K562 (cell line): ENCODE results near the gene RBP3. TPM values are rescaled to one million over a fixed set of nuclear protein-coding genes. Genes with fewer than 3 reads are reported as not detected.
A peak's percentile ranks its signal among the peaks of the same experiment; 100 is the strongest.

Experiments
- ARHGAP35 ChIP-seq: fragments of 450-650 bp; IDR thresholded peaks from 2 replicates; pipeline ENCODE4 v1.6.1; 2018; ENCODE audit not compliant: partially characterized antibody
- ARNT ChIP-seq, 2 experiments: fragments of 450-650 bp; IDR thresholded peaks; 2 replicates each; pipeline ENCODE4 v1.6.1; 2016; ENCODE audit warnings: mild to moderate bottlenecking in 1 of 2
- BDP1 ChIP-seq: IDR thresholded peaks from 3 replicates; pipeline ENCODE4 v1.6.1; 2011; ENCODE audit not compliant: insufficient read length, insufficient read depth
- BRD9 ChIP-seq: fragments of 450-650 bp; IDR thresholded peaks from 2 replicates; pipeline ENCODE4 v1.6.1; 2018; ENCODE audit warnings: low read depth; ENCODE audit not compliant: partially characterized antibody
- CBX5 ChIP-seq: IDR thresholded peaks from 2 replicates; pipeline ENCODE4 v1.6.1; 2014; ENCODE audit warnings: low read depth, borderline replicate concordance
- DIDO1 ChIP-seq: fragments of 450-650 bp; IDR thresholded peaks from 2 replicates; pipeline ENCODE4 v1.6.1; 2016; ENCODE audit warnings: low read depth, missing biosample characterization, missing genetic modification characterization
- NCOA1 ChIP-seq: fragments of 450-650 bp; IDR thresholded peaks from 2 replicates; pipeline ENCODE4 v1.6.1; 2016; ENCODE audit warnings: low read depth
- TAF1 ChIP-seq: IDR thresholded peaks from 2 replicates; pipeline ENCODE4 v1.6.1; 2011; ENCODE audit warnings: mild to moderate bottlenecking, low read length, moderate library complexity; ENCODE audit not compliant: insufficient read depth, control insufficient read depth, severe bottlenecking; ENCODE audit errors: extremely low read depth
- ZNF133 ChIP-seq: fragments of 250-450 bp; sonication (Bioruptor Pico); IDR thresholded peaks from 2 replicates; pipeline ENCODE4 v1.4.0; 2020; ENCODE audit warnings: mild to moderate bottlenecking
- ZNF354B ChIP-seq: fragments of 250-450 bp; sonication (Bioruptor Pico); IDR thresholded peaks from 2 replicates; pipeline ENCODE4 v1.4.0; 2020
- polyA plus RNA-seq, 8 experiments: library from polyadenylated mRNA; depleted of rRNA in 4 of 8; stranded (reverse) in 5 of 8; unstranded in 3 of 8; fragments of >200 nt; fragmentation: Nextera tagmentation in 2 of 8; fragmentation: Illumina TruSeq in 1 of 8; extraction: Ambion mirVana in 2 of 8; extraction: Trizol in 1 of 8; gene quantifications; 2 replicates each; pipeline versions ENCODE4 v1.2.1 to v1.2.3, GENCODE V29; 2011 to 2014; ENCODE audit warnings: inconsistent platforms in 1 of 8, missing spikeins in 1 of 8
- total RNA-seq, 7 experiments: library from RNA; depleted of rRNA in 6 of 7; stranded (reverse); fragments of >200 nt in 6 of 7; fragmentation: Illumina TruSeq in 2 of 7; extraction: Trizol in 2 of 7; gene quantifications; 2 replicates each; pipeline versions ENCODE4 v1.2.1 to v1.2.3, GENCODE V29; 2011 to 2021; ENCODE audit warnings: low replicate concordance in 1 of 7
- TF ChIP-seq, protein P1 (sequence below): fragments of 450-650 bp; IDR thresholded peaks from 2 replicates; pipeline ENCODE4 v1.6.1; 2016; ENCODE audit warnings: mild to moderate bottlenecking, moderate library complexity
- TF ChIP-seq, protein P2 (sequence below): fragments of 450-650 bp; formaldehyde crosslinking; conservative IDR thresholded peaks from 2 replicates; pipeline ENCODE4 v1.4.0; 2022; ENCODE audit warnings: mild to moderate bottlenecking, missing genetic modification characterization
- TF ChIP-seq, protein P3 (sequence below): sonication (generic); formaldehyde crosslinking; IDR thresholded peaks from 2 replicates; pipeline ENCODE4 v1.8.1; 2022; ENCODE audit warnings: missing genetic modification reagents

Gene RBP3
- total and polyA plus RNA-seq, 9 of the 15 experiments (the other 6 are each of a cell fraction or from before 2014, with no cell fraction given), result not detected

DNA sequence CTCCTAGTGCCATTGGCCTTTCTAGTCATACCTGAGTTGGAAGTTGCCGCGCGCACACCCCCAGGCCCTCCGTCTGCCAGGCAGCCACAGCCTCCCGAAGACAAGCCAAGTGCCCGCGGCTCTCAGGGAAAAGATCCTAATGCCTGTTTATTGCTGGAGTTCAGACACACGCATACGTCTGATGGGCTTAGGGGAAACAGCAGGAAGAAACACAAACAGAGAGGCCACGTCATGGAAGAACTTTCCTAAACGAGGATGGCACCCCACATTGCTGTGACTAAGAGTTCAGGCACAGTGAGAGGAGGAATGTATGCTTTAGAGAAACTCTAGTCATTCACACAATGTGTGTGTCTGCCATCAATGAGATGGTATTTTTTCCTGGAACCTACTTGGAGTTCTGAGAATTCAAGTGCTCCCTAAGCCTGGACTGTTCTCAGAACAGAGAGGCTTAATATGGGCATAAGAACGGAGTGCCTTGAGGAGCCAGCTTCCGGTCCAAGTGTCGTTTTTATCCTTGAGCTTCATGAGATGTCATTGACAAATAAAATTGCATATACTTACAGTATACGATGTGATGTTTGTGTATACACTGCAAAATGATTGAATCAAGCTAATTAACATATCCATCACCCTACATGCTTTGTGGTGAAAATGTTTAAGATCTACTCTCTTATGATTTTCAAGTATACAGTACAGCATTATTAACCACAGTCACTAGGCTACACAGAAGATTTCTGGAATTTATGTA lies 11.6 kb upstream of the RBP3 start (continued):
- TF ChIP-seq, protein P1, sequence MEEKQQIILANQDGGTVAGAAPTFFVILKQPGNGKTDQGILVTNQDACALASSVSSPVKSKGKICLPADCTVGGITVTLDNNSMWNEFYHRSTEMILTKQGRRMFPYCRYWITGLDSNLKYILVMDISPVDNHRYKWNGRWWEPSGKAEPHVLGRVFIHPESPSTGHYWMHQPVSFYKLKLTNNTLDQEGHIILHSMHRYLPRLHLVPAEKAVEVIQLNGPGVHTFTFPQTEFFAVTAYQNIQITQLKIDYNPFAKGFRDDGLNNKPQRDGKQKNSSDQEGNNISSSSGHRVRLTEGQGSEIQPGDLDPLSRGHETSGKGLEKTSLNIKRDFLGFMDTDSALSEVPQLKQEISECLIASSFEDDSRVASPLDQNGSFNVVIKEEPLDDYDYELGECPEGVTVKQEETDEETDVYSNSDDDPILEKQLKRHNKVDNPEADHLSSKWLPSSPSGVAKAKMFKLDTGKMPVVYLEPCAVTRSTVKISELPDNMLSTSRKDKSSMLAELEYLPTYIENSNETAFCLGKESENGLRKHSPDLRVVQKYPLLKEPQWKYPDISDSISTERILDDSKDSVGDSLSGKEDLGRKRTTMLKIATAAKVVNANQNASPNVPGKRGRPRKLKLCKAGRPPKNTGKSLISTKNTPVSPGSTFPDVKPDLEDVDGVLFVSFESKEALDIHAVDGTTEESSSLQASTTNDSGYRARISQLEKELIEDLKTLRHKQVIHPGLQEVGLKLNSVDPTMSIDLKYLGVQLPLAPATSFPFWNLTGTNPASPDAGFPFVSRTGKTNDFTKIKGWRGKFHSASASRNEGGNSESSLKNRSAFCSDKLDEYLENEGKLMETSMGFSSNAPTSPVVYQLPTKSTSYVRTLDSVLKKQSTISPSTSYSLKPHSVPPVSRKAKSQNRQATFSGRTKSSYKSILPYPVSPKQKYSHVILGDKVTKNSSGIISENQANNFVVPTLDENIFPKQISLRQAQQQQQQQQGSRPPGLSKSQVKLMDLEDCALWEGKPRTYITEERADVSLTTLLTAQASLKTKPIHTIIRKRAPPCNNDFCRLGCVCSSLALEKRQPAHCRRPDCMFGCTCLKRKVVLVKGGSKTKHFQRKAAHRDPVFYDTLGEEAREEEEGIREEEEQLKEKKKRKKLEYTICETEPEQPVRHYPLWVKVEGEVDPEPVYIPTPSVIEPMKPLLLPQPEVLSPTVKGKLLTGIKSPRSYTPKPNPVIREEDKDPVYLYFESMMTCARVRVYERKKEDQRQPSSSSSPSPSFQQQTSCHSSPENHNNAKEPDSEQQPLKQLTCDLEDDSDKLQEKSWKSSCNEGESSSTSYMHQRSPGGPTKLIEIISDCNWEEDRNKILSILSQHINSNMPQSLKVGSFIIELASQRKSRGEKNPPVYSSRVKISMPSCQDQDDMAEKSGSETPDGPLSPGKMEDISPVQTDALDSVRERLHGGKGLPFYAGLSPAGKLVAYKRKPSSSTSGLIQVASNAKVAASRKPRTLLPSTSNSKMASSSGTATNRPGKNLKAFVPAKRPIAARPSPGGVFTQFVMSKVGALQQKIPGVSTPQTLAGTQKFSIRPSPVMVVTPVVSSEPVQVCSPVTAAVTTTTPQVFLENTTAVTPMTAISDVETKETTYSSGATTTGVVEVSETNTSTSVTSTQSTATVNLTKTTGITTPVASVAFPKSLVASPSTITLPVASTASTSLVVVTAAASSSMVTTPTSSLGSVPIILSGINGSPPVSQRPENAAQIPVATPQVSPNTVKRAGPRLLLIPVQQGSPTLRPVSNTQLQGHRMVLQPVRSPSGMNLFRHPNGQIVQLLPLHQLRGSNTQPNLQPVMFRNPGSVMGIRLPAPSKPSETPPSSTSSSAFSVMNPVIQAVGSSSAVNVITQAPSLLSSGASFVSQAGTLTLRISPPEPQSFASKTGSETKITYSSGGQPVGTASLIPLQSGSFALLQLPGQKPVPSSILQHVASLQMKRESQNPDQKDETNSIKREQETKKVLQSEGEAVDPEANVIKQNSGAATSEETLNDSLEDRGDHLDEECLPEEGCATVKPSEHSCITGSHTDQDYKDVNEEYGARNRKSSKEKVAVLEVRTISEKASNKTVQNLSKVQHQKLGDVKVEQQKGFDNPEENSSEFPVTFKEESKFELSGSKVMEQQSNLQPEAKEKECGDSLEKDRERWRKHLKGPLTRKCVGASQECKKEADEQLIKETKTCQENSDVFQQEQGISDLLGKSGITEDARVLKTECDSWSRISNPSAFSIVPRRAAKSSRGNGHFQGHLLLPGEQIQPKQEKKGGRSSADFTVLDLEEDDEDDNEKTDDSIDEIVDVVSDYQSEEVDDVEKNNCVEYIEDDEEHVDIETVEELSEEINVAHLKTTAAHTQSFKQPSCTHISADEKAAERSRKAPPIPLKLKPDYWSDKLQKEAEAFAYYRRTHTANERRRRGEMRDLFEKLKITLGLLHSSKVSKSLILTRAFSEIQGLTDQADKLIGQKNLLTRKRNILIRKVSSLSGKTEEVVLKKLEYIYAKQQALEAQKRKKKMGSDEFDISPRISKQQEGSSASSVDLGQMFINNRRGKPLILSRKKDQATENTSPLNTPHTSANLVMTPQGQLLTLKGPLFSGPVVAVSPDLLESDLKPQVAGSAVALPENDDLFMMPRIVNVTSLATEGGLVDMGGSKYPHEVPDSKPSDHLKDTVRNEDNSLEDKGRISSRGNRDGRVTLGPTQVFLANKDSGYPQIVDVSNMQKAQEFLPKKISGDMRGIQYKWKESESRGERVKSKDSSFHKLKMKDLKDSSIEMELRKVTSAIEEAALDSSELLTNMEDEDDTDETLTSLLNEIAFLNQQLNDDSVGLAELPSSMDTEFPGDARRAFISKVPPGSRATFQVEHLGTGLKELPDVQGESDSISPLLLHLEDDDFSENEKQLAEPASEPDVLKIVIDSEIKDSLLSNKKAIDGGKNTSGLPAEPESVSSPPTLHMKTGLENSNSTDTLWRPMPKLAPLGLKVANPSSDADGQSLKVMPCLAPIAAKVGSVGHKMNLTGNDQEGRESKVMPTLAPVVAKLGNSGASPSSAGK, result no peak; the same call in 1 of the 2 replicates
- TF ChIP-seq ZNF133 (CRISPR knock-in tag) (no peak), DIDO1 (no peak), NCOA1 (peak; percentile 51; the same call in 1 of the 2 replicates), TAF1 (no peak), ARNT (IDR thresholded peaks at IDR 0.05) (0 out of 4 replicates have a peak, but pooled peaks of 1 of the 2 experiments have one; percentile 58), BDP1 (no peak), CBX5 (no peak), BRD9 (peak; percentile 68), ARHGAP35 (no peak), ZNF354B (CRISPR knock-in tag) (no peak)
- TF ChIP-seq, protein P2, sequence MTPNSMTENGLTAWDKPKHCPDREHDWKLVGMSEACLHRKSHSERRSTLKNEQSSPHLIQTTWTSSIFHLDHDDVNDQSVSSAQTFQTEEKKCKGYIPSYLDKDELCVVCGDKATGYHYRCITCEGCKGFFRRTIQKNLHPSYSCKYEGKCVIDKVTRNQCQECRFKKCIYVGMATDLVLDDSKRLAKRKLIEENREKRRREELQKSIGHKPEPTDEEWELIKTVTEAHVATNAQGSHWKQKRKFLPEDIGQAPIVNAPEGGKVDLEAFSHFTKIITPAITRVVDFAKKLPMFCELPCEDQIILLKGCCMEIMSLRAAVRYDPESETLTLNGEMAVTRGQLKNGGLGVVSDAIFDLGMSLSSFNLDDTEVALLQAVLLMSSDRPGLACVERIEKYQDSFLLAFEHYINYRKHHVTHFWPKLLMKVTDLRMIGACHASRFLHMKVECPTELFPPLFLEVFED (CRISPR knock-in tag), result no peak
- TF ChIP-seq, protein P3, sequence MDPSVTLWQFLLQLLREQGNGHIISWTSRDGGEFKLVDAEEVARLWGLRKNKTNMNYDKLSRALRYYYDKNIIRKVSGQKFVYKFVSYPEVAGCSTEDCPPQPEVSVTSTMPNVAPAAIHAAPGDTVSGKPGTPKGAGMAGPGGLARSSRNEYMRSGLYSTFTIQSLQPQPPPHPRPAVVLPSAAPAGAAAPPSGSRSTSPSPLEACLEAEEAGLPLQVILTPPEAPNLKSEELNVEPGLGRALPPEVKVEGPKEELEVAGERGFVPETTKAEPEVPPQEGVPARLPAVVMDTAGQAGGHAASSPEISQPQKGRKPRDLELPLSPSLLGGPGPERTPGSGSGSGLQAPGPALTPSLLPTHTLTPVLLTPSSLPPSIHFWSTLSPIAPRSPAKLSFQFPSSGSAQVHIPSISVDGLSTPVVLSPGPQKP (CRISPR knock-in tag), result no peak; the same call in 1 of the 2 replicates
